Stimulated activated naive CD8-positive, alpha-beta T cell treated with anti-CD3 and anti-CD28 coated beads, Interleukin-15, Interleukin-2, amounts not matched to agents 100 ng/mL and 50 ng/mL, for 24 hours (primary cell): Measurements from ENCODE around the gene INO80.
"Not testable (repeated sequence)": the region's sequence is repeated elsewhere in the genome, so short reads cannot be mapped to it uniquely, and the experiment has no call there.

Source experiments
- H3K27ac Mint-ChIP-seq: one replicate; pipeline ENCODE4 v1.8.0; 2021; ENCODE audit warnings: mild to moderate bottlenecking, mixed read lengths
- H3K27me3 Mint-ChIP-seq: one replicate; pipeline ENCODE4 v1.8.0; 2021; ENCODE audit warnings: mixed read lengths
- H3K36me3 Mint-ChIP-seq: one replicate; pipeline ENCODE4 v1.8.0; 2021; ENCODE audit warnings: low read depth, mixed read lengths
- H3K4me1 Mint-ChIP-seq: one replicate; pipeline ENCODE4 v1.8.0; 2021; ENCODE audit warnings: low read depth, mixed read lengths
- H3K4me3 Mint-ChIP-seq: one replicate; pipeline ENCODE4 v1.8.0; 2021; ENCODE audit warnings: mild to moderate bottlenecking, mixed read lengths
- H3K9me3 Mint-ChIP-seq: one replicate; pipeline ENCODE4 v1.8.0; 2021; ENCODE audit warnings: mixed read lengths

INO80 gene, protein sequence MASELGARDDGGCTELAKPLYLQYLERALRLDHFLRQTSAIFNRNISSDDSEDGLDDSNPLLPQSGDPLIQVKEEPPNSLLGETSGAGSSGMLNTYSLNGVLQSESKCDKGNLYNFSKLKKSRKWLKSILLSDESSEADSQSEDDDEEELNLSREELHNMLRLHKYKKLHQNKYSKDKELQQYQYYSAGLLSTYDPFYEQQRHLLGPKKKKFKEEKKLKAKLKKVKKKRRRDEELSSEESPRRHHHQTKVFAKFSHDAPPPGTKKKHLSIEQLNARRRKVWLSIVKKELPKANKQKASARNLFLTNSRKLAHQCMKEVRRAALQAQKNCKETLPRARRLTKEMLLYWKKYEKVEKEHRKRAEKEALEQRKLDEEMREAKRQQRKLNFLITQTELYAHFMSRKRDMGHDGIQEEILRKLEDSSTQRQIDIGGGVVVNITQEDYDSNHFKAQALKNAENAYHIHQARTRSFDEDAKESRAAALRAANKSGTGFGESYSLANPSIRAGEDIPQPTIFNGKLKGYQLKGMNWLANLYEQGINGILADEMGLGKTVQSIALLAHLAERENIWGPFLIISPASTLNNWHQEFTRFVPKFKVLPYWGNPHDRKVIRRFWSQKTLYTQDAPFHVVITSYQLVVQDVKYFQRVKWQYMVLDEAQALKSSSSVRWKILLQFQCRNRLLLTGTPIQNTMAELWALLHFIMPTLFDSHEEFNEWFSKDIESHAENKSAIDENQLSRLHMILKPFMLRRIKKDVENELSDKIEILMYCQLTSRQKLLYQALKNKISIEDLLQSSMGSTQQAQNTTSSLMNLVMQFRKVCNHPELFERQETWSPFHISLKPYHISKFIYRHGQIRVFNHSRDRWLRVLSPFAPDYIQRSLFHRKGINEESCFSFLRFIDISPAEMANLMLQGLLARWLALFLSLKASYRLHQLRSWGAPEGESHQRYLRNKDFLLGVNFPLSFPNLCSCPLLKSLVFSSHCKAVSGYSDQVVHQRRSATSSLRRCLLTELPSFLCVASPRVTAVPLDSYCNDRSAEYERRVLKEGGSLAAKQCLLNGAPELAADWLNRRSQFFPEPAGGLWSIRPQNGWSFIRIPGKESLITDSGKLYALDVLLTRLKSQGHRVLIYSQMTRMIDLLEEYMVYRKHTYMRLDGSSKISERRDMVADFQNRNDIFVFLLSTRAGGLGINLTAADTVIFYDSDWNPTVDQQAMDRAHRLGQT (N-terminal part only)

DNA sequence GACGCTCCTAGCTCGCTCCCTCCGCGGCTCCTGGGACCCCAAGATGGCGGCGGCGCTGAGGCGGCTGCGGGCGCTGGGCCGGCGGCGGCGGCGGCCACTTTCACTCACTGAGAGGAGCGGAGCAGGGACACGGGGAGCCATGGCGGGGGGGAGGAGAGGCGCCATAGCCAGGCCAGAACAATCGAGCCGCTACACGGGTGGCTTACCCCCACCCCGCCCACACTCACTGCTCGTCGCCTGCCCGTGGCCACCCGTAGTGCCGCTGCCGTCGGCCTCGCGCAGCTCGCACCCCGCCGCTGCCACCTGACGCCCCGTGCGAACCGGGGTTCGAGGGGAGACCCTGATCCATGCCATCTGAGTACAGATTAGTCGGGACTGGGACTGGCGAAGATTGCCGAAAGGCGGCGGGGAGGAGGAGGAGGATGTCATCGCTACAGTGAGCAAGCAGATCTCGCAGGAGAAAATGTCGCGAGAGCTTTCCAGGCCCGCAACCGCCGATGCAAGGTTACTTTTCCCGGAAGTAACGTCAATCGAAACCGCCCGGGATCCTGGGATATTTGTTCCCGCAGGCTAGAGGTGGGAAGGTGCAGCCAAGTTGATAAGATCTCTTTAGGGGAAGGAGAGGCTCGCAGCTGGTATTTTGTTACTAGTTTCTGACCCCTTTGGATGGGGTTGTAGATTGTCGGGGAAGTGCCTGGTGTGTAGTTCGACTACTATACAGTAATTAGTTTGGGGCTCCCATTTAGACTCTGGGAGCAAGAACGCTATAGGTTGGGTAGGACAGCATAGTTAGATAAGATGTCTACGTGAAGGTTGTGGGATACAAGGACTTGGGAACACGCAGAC lies at the start of gene INO80:
TSS of gene INO80 (minus strand) at position 165 of the 846 bp plus-strand sequence. CDS start 19,970 bp downstream, outside the sequence.
- Mint-ChIP-seq H3K4me3 (peak within 1 kb of the TSS; percentile 94), H3K27me3 (no peaks in the 10 kb centered on the region), H3K36me3 (peaks cover 24% of the 10 kb centered on the region), H3K4me1 (peaks cover 35% of the 10 kb centered on the region), H3K9me3 (no peaks in the 10 kb centered on the region), H3K27ac (peak within 1 kb of the TSS; percentile 98)

DNA sequence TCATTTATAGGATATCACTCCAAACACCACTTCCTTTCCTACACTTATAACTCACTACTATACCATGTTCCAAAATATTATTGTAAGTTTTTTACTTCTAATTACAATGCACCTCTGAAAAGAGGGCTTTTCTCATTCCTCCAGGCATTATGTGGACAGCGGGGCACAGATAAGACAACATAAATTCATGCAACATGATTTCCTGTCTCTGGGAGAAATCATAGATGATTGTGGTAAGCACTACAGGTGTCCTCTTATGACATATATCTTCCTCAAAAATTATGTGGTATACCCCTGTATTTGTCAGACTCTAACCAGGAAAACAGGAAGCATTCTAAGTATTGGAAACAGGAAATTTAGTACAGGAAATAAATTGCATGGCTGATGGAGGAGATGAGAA lies 45.7 kb upstream of the INO80 start:
- Mint-ChIP-seq H3K9me3 (no peaks in the 10 kb centered on the region), H3K27ac (no peak overlapping the region), H3K4me1 (peaks cover 10% of the 10 kb centered on the region), H3K36me3 (no peaks in the 10 kb centered on the region), H3K27me3 (no peaks in the 10 kb centered on the region), H3K4me3 (no peak overlapping the region)

DNA sequence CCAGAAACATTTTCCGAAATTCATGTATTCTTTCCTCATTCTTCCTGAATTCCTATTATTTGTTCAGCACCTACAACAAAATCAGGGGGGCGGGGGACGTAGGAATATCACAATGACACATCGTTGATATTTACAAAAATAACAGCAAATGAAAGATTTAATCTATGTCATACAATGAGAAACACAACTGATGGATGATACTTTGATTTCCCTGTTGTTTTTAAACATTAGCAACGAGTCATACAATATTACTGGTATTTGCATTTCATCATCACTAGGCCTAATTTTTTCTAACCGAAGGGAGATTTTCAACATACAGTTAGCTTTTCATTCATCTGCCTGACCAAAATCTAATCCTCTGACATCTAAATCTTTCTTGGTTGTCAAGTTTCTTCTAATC lies 45.3 kb upstream of the INO80 start:
- no peak overlapping the region for H3K27ac Mint-ChIP-seq
- H3K9me3 Mint-ChIP-seq: no peaks in the 10 kb centered on the region
- no peak overlapping the region for H3K4me3 Mint-ChIP-seq
- no peaks in the 10 kb centered on the region for H3K36me3 Mint-ChIP-seq
- no peaks in the 10 kb centered on the region for H3K27me3 Mint-ChIP-seq
- peaks cover 10% of the 10 kb centered on the region for H3K4me1 Mint-ChIP-seq

- Mint-ChIP-seq H3K4me3 (no peak overlapping the region), H3K27me3 (no peaks in the 10 kb centered on the region), H3K4me1 (peaks cover 10% of the 10 kb centered on the region), H3K27ac (no peak overlapping the region), H3K9me3 (no peaks in the 10 kb centered on the region), H3K36me3 (no peaks in the 10 kb centered on the region)
Observed at GRCh38 chr15:41160639-41161315, 44.7 kb upstream of the INO80 start.

- H3K27ac Mint-ChIP-seq: no peak overlapping the region
- H3K36me3 Mint-ChIP-seq: no peaks in the 10 kb centered on the region
- H3K4me1 Mint-ChIP-seq: peaks cover 13% of the 10 kb centered on the region
- H3K4me3 Mint-ChIP-seq: no peak overlapping the region
- H3K27me3 Mint-ChIP-seq: no peaks in the 10 kb centered on the region
- H3K9me3 Mint-ChIP-seq: no peaks in the 10 kb centered on the region
Observed at GRCh38 chr15:41154412-41154811, 38.3 kb upstream of the INO80 start.

DNA sequence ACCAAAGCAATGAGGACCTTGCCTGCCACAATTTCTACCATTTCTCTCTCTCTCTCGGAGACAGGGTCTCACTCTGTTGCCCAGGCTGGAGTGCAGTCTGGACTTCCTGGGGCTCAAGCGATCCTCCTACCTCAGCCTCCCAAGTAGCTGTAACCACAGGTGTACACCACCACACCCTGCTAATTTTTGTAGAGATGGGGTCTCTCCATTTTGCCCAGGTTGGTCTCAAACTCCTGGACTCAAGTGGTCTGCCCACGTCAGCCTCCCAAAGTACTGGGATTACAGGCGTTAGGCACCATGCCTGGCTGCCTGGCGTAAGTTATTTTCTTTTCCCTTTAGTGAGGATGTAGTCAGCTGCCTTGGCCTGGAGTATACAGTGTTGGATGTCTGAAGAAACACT lies 37.7 kb upstream of the INO80 start:
- H3K27ac Mint-ChIP-seq: no peak overlapping the region
- no peaks in the 10 kb centered on the region for H3K36me3 Mint-ChIP-seq
- H3K9me3 Mint-ChIP-seq: no peaks in the 10 kb centered on the region
- H3K27me3 Mint-ChIP-seq: no peaks in the 10 kb centered on the region
- H3K4me1 Mint-ChIP-seq: peaks cover 13% of the 10 kb centered on the region
- no peak overlapping the region for H3K4me3 Mint-ChIP-seq

DNA sequence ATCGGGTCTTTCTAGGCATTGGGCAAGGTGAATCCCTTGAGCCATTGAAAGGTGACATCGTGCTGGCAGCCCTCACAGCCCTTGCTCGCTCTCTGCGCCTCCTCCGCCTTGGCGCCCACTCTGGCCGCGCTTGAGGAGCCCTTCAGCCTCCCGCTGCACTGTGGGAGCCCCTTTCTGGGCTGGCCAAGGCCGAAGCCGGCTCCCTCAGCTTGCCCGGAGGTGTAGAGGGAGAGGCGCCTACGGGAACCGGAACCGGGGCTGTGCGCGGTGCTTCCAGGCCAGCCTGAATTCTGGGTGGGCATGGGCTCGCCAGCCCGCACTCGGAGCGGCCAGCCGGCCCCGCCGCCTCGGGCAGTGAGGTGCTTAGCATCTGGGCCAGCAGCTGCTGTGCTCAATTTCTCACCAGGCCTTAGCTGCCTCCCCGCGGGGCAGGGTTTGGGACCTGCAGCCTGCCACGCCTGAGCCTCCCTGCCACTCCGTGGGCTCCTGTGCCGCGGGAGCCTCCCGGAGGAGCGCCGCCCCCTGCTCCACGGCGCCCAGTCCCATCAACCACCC lies 35.4 kb upstream of the INO80 start:
- no peaks in the 10 kb centered on the region for H3K36me3 Mint-ChIP-seq
- no peaks in the 10 kb centered on the region for H3K27me3 Mint-ChIP-seq
- peaks cover 13% of the 10 kb centered on the region for H3K4me1 Mint-ChIP-seq
- no peaks in the 10 kb centered on the region for H3K9me3 Mint-ChIP-seq
- no peak overlapping the region for H3K27ac Mint-ChIP-seq
- H3K4me3 Mint-ChIP-seq: no peak overlapping the region

- Mint-ChIP-seq H3K36me3 (no peaks in the 10 kb centered on the region), H3K4me3 (no peak overlapping the region), H3K4me1 (peaks cover 13% of the 10 kb centered on the region), H3K9me3 (no peaks in the 10 kb centered on the region), H3K27me3 (no peaks in the 10 kb centered on the region), H3K27ac (no peak overlapping the region)
Observed at GRCh38 chr15:41150279-41150678, 34.2 kb upstream of the INO80 start.

GRCh38 chr15:41148065-41148464 lies 32.0 kb upstream of the INO80 start:
- Mint-ChIP-seq H3K4me3 (no peak overlapping the region), H3K4me1 (peaks cover 13% of the 10 kb centered on the region), H3K27ac (no peak overlapping the region)

DNA sequence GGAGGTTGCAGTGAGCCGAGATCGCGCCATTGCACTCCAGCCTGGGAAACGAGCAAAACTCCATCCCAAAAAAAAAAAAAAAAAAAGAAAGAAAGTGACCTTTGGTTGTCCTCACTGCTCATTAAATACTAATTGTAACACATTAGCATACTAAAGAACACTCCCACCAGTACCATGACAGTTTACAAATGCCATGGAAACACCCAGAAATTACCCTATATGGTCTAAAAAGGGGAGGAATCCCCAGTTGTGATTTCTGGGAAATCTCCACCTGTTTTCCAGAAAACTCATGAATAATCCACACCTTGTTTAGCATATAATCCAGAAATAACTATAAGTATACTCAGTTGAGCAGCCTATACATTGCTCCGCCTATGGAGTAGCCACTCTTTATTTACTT lies 23.5 kb upstream of the INO80 start:
- no peak overlapping the region for H3K4me3 Mint-ChIP-seq
- H3K9me3 Mint-ChIP-seq: no peaks in the 10 kb centered on the region
- no peaks in the 10 kb centered on the region for H3K27me3 Mint-ChIP-seq
- H3K27ac Mint-ChIP-seq: no peak overlapping the region
- H3K36me3 Mint-ChIP-seq: no peaks in the 10 kb centered on the region
- no peaks in the 10 kb centered on the region for H3K4me1 Mint-ChIP-seq

More at GRCh38 chr15:41148065-41148464, 32.0 kb upstream of the INO80 start:
- H3K9me3 Mint-ChIP-seq: no peaks in the 10 kb centered on the region
- H3K36me3 Mint-ChIP-seq: no peaks in the 10 kb centered on the region
- H3K27me3 Mint-ChIP-seq: no peaks in the 10 kb centered on the region

DNA sequence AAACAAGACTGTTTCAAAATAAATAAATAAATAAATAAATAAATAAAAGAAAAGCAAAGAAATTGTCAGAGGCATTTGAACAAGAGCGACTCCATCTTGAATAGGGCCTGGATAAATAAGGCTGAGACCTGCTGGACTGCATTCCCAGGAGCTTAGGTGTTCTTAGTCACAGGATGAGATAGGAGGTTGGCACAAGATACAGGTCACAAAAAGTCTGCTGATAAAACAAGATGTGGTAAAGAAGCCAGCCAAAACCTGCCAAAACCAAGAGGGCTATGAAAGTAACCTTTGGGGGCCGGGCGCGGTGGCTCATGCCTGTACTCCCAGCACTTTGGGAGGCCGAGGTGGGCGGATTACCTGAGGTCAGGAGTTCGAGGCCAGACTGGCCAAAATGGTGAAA lies 23.0 kb upstream of the INO80 start:
- H3K4me1 Mint-ChIP-seq, H3K27me3 Mint-ChIP-seq, H3K27ac Mint-ChIP-seq, H3K36me3 Mint-ChIP-seq, H3K9me3 Mint-ChIP-seq, H3K4me3 Mint-ChIP-seq: not testable (repeated sequence)

GRCh38 chr15:41135580-41135979 lies 19.5 kb upstream of the INO80 start:
- not testable (repeated sequence) for H3K27me3 Mint-ChIP-seq, H3K36me3 Mint-ChIP-seq, H3K27ac Mint-ChIP-seq, H3K4me3 Mint-ChIP-seq, H3K9me3 Mint-ChIP-seq, H3K4me1 Mint-ChIP-seq

- no peaks in the 10 kb centered on the region for H3K36me3 Mint-ChIP-seq
- H3K4me3 Mint-ChIP-seq: no peak overlapping the region
- H3K27me3 Mint-ChIP-seq: peaks cover 6% of the 10 kb centered on the region
- H3K4me1 Mint-ChIP-seq: no peaks in the 10 kb centered on the region
- no peaks in the 10 kb centered on the region for H3K9me3 Mint-ChIP-seq
- H3K27ac Mint-ChIP-seq: no peak overlapping the region
Observed at GRCh38 chr15:41133454-41133853, 17.4 kb upstream of the INO80 start.
